Hematopoietic multipotent progenitor cell treated with erythropoietin and hydrocortisone succinate and interleukin-3 and kit ligand, for 15 days (in vitro differentiated cells): ENCODE results near the gene CT55.
"Not testable (repeated sequence)": the region's sequence is repeated elsewhere in the genome, so short reads cannot be mapped to it uniquely, and the experiment has no call there.

Experiments used
- DNase-seq: peaks from one replicate; pipeline ENCODE4 v3.0.0-alpha.2; 2015; ENCODE audit warnings: low spot score

CT55 gene, protein sequence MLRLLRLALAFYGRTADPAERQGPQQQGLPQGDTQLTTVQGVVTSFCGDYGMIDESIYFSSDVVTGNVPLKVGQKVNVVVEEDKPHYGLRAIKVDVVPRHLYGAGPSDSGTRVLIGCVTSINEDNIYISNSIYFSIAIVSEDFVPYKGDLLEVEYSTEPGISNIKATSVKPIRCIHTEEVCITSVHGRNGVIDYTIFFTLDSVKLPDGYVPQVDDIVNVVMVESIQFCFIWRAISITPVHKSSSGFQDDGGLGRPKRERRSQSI

DNA sequence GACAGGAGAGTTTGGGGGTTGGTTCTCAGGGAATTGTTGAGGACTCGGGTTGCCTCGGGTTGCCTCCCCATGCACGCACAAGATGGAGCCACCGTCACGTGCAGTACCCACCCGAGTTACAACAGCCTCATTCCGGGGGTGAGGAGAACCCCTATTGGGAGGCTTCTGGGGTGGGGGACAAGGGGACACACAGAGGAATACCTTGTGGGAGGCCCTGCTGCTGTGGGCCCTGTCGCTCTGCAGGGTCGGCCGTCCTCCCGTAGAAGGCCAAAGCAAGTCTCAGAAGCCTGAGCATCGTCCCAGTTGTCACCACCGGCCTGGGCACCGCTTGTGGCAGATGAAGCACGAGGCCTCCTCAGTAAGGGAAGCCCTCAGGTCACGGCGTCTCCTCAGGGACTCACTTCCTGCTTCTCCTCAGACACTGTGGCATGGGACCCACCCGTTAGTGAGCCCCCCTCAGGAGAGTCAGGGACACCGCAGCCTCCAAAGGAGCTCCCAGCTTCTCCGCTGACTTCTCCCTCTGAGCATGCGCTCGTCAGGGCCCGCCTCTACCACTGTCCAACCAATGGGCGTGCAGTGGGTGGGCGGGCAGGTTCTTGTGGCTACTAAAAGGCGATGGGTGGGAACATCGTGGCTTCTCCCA lies at the start of gene CT55:
CT55 (minus strand) TSS at position 522 of the 643 bp plus-strand sequence; CDS start at position 295, 227 bp downstream.
- no peak for DNase-seq

DNA sequence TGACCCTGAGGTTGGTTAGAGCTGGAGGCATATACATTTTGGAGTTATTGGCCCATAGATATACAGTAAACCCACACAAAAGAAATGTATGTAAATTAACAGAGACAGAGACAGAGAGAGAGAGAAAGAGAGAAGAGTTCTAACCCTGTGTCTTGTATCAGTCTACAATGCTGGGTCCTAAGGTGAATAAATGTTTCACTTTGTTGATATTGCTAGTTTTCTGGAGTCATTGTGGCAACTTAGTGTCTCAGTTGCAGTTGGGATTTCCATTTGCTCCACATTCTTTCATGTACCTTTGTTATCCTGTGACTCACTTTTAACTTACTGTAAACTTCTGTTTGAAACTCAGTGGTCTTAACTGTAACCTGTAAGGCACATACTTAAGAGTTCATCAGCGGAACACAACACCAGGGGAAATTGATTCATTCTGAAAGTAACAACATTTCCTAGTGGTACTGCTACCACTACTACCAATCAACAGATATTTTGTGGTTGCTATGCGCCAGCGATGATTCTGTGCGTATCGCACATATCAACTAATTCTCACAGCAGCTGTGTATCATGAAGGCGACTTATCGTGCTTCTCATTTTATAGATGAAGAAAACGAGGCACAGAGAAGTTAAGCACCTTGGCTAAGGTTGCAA lies 42.1 kb upstream of the CT55 start:
- DNase-seq: no peak

DNA sequence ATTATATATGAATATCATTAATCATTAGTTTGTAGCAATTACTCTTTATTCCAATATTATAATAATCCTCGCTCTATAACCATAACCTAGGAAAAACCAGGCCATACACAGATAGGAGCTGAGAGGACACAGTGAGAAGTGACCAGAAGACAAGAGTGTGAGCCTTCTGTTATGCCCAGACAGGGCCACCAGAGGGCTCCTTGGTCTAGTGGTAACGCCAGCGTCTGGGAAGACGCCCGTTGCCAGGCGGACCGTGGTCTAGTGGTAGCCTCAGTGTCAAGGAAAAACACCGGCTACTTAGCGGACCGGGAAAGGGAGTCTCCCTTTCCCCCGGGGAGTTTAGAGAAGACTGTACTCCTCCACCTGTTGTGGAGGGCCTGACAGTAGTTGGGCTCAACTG lies 35.2 kb upstream of the CT55 start:
- DNase-seq: not testable (repeated sequence)

DNA sequence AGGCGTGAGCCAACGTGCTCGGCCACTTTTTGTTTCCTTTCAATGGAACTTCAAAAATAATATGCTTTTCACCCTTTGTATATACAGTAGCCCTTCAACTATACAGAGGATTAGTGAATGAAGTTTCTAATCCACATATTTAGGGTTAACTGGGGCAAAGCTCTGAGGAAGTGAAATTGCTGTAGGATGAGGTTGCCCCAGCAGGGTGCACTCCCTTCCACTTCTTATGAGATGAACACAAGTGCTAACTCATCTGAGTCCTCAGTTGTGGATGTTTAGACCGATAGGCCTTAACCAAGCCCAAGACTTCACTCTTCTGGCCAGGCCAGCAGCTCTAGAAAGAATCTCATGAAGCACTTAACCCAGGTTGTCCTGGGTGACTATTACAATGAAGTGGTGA lies 29.1 kb upstream of the CT55 start:
- DNase-seq: no peak

DNA sequence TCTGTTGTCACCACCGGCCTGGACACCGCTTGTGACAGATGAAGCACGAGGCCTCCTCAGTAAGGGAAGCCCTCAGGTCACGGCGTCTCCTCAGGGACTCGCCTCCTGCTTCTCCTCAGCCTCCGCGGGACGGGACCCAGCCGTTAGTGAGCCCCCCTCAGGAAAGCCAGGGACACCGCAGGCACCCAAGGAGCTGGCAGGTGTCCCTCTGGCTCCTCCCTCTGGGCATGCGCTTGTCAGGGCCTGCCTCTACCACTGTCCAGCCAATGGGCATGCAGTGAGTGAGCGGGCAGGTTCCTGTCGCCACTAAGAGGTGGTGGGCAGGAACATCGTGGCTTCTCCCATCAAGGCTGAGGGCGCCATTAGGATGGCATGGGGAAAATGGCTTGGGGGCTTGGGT lies 23.5 kb upstream of the CT55 start:
- no peak for DNase-seq

DNA sequence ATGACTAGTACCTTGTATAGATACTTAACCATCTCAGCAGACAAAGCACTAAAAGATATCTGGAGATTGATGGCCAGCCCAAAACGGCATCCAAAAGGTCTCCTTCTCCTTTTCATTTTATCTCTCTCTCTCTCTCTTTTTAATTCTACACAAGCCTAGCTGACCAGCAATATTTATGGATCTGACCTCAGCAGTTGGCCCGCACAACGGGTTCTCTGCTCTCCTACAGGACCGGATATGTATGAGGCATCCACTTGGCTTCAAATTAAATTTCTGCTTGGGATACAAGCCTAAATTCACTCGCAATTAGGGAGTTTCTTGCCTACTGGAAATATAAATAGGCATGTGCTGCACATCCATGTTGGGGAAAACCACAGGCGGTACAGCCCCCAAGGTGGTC lies 22.5 kb upstream of the CT55 start:
- DNase-seq: no peak

DNA sequence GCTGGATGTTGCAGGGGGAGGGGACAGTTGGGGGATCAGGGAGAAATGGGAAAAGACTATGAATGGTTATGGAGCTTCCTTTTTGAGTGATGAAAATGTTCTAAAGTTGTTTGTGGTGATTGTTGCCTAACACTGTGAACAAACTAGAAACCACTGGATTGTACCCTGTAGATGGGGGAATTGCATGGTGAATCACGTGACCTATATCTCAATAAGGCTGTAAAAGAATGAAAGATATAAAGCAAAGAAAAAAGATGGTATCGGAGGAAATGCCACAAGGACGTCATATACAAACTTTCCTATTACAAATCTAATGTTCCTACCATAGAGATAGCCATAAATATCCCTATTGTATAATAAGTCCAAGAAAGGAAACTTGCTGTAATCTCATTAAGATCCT lies 20.6 kb upstream of the CT55 start:
- no peak for DNase-seq

DNA sequence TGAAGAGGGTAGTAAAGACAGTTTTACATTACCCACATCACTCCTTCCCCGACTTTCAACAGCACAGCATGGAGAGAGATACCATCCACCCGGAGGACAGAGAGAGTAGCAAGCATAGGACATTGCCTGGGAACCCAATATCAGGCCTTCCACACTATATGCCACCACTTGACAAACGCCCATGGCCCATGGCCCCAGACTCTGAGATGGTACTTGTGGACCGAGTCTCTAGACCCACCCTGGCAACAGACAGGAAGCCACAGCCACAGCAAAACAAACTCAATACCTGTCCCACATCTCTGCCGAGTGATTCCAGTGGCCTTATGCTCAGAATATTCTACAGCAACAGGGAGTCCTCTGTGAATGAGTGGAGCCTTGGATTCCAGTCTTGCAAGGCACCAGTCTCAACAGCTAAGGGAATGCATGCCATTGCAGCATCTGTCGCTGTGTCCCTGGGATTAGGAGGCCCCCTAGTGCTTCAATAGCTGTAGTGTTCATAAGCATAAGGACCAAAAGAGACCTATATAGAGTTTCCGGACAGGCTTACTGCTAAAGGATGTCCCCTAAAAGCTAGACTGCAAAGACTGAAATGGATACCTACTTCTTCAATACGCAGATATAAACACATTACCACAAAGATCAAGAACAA lies 14.7 kb upstream of the CT55 start:
- peak; percentile 2 for DNase-seq

DNA sequence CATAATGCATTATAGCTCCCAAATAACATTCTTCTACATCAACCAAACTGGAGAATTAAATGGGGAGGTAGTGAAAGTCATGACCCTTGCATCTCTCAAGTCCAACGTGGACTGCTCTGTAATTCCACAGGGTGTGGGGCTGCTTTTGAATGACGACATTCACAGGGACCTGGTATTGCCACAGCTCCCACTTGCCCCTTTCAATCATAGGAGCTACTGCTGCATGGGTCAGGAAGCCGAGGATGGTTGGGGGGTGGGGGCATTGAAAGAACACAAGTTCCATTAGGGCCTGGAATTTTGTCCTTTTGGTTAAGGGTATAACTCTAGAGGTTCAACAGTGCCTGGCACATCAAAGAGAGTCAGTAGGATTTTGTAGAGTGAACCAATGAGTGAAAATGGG lies 7.4 kb upstream of the CT55 start:
- no peak for DNase-seq

DNA sequence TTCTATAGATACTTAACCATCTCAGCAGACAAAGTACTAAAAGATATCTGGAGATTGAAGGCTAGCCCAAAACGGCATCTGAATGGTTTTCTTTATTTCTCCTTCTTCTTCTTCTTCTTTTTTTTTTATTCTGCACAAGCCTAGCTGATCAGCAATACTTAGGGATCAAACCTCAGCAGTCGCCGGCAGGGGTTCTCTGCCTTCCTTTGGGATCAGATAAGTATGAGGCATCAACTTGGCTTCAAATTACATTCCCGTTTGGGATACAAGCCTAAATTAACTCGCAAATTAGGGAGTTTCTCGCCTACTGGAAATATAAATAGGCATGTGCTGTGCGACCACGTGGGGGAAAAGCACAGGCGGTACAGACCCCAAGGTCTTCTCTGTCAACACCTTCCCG lies 730 bp downstream of the CT55 start:
- no peak for DNase-seq

DNA sequence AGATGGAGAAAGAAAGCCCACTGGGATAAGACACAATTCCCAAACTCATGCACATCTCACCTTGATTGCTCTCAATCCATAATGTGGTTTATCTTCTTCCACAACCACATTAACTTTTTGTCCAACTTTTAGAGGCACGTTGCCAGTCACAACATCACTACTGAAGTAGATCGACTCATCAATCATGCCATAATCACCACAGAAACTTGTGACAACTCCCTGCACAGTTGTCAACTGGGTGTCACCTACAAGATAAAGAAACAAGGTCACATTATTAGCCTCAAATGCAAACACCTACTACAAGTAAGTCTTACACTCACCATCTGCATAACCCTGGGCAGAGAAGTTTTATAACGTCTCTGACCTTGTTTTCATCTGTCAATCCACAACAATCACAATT lies 1.7 kb downstream of the CT55 start:
- DNase-seq: not testable (repeated sequence)

DNA sequence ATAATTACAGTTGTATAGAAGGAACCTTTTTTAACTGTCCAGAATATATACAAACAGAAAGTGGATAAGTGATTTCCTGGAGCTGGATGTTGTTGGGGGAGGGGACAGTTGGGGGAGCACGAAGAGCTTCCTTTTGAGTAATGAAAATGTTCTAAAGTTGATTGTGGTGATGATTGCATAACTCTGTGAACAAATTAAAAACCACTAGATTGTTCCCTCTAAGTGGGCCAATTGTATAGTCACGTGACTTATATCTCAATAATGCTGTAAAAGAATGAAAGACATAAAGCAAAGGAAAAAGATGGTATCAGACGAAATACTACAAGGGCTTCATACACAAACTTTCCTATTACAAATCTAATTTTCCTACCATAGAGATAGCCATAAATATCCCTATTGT lies 2.7 kb downstream of the CT55 start:
- DNase-seq: no peak

DNA sequence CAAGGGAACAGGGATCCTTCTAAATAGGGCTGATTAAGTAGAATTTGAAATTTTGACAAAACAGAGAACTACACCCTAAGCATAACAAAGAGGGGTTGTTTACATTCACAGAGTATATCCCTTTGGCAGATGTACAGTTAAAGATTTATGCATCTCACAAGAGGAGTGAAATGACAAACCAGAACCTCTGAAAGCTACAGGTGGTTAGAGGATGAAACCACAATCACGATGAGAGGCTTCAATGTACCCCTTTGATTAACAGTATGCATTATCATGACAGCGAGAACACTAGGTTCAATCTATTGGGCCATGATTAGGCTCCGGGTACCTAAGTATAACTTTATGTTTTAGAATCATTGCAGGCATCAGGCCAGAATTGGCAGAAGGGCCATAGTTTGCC lies 16.5 kb downstream of the CT55 start:
- DNase-seq: not testable (repeated sequence)

DNA sequence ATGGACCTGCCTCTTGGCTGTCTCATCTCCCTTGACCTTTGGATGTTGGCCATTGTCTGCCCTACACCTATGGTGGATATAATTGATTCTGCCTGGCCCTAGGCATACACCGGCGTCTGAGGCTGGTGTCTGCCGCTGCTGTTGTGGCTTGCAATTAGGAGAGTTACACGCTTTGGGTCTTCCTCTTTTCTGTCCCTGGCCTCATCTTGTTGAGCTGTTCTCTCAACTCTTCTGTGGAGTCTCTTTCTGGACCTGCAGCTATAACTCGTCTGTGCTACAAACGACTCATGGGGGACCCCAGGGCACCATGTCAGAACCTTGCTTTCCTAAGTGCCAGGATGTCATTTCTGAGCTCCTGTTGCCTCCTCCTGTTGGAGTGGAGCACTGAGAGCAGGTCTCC lies 45.1 kb downstream of the CT55 start:
- not testable (repeated sequence) for DNase-seq

DNA sequence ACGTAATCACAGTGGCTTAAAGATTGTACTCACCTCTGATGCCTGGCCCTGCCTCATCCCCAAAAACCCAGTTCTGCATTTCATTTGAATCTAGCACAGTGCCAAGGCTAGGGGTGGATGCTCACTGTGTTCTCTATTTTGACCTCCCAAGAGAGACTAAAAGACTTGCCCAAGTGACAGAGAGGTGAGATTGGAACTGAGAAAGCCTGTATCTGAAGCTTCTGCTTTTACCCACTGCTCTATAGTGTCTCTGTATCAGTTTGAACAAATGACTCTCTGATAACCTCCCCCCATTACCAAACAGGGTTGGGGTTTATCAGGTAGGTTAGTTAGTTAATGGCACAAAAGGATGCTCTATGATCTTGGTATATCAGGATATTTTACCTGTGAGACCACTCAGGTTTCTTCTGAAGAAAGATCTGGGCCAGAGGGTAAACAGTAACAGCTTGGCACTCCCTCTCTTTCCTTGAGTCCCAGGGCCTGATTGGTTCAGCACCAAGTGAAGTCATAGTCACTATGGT lies 51.1 kb downstream of the CT55 start, which contains the start of gene ETDB:
ETDB (minus strand) TSS at position 471 of the 521 bp plus-strand sequence. CDS start 1,265 bp downstream, outside the sequence.
- DNase-seq: not testable (repeated sequence)

DNA sequence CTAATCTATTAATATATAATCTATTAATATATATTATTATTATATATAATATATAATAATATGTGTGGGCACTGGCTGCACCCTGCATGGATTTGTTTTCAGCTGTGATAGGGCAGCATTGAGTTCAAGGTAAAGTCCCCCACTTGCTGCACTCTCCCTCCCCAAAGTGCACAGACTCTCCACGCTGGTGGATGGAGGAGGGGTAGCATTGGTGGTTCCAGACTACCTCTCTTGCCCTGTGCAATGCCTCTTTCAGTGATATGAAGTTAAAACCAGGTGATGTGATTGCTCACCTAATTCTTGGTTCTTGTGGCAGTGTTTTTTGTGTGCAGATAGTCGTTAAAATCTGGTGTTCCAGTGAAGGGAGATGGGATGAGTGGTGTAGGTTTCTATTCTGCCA lies 55.1 kb downstream of the CT55 start:
- not testable (repeated sequence) for DNase-seq

DNA sequence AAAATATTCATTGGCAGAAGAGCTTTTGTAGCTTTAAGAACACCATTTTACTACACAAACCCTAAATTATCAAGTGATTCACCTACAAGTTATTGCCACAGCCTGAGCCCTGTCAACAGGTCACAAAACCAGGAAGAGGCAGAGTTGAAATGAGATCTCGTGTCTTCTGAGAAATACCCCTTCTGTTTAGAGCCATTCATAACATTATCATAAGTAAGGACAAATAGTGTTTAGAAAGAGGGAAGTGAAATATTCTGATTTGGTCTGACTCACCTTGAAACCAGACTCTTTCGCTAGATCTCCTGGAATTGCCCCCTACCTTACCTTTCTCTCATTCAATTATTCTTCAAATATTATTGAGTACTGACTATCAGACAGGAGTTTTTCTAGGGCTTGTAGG lies 56.8 kb downstream of the CT55 start:
- DNase-seq: no peak

DNA sequence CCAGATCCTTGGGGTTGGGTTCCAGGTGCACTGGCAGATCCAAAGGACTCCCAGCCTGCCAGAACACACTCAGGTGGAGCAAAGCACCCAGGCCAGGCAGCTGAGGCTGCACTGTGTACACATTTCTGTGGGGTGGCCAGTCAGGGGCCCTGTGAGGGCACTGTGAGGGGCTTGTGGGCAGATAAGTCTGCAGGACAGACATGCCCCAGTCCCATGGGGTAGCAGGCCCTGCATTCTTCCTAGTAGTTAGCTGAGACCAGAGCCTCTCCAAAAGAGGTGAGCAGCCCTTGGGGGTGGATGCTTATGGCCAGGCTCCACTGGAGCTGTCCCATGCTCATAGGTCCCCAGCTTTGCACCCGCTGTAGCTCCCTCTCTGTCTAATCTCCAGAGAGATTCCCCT lies 58.5 kb downstream of the CT55 start:
- no peak for DNase-seq

DNA sequence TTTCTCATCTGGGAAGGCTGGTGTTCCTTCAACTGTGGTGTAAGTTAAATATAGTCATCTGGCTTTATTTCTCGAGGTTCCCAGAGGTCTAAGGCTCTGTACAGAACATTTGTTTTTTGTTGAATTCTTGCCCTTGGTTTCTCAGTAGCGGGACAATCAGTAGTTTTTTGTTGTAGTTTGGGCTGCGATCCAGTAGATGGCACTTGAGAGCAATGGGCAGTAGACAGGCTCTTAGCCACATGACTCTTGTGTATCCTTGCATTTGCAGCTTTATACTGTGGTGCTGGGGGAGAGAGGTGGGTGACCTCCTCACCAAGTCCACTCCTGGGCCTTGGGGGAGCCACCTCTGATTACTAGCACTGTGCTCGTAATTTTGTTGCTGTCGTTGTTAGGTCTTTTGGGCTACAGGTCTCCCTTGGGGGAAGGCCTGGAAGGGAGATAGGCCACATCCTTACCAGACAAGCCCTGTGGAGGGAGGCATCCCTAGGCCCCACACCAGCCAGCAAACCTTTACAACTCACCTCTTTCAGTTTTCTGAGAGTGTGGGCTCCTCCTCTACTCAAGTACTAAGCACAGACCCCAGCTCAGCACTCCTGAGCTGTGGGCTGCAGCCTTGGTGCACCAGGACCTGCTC lies 59.0 kb downstream of the CT55 start:
- peak; percentile 27 for DNase-seq

DNA sequence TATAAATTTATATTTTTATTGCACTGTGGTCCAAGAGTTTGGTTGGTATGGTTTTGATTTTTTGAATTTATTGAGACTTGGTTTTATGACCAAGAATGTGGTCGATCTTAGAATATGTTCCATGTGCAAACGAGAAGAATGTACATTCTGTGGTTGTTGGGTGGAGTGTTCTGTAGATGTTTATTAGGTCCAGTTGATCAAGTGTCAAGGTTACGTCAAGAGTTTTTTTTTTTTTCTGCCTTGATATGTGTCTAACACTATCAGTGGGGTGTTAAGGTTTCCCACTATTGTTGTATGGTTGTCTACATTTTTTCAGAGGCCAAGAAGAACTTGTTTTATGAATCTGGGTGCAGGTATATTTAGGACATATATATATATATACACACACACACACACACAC lies 61.6 kb downstream of the CT55 start:
- no peak for DNase-seq
